Skeletal muscle tissue (tissue), 4 donors: Measurements from ENCODE around the gene CDC42EP3. TPM values are rescaled to one million over a fixed set of nuclear protein-coding genes. Genes with fewer than 3 reads are reported as not detected.
A peak's percentile ranks its signal among the peaks of the same experiment; 100 is the strongest.

Source experiments
- H3K27ac ChIP-seq: one replicate; pipeline ENCODE4 v1.7.0; 2013; ENCODE audit warnings: mild to moderate bottlenecking, low read depth, low read length, inconsistent platforms
- H3K27me3 ChIP-seq, 3 donors: one replicate each; pipeline ENCODE4 v1.7.0; 2013; ENCODE audit warnings: low read length in 3 of 3; ENCODE audit not compliant: control insufficient read depth in 3 of 3, insufficient read depth in 3 of 3
- H3K36me3 ChIP-seq, 3 donors: one replicate each; pipeline ENCODE4 v1.7.0; 2013; ENCODE audit warnings: low read length in 3 of 3; ENCODE audit not compliant: control insufficient read depth in 3 of 3, insufficient read depth in 3 of 3
- H3K4me1 ChIP-seq, 3 donors: one replicate each; pipeline ENCODE4 v1.7.0; 2013; ENCODE audit warnings: low read length in 3 of 3, mild to moderate bottlenecking in 3 of 3; ENCODE audit not compliant: control insufficient read depth in 3 of 3, insufficient read depth in 3 of 3
- H3K4me3 ChIP-seq, 3 donors: one replicate each; pipeline ENCODE4 v1.7.0; 2013; ENCODE audit warnings: low read length in 3 of 3
- H3K9ac ChIP-seq, 3 donors: one replicate each; pipeline ENCODE4 v1.7.0; 2013; ENCODE audit warnings: low read length in 3 of 3, mild to moderate bottlenecking in 3 of 3, moderate library complexity in 2 of 3, low read depth in 1 of 3
- H3K9me3 ChIP-seq, 3 donors: one replicate each; pipeline ENCODE4 v1.7.0; 2013; ENCODE audit warnings: low read length in 3 of 3; ENCODE audit not compliant: control insufficient read depth in 3 of 3
- total RNA-seq: library from RNA; depleted of rRNA; stranded (reverse); fragments of >200 nt; gene quantifications from one replicate; pipeline ENCODE4 v1.2.3, GENCODE V29; 2014
- donor health status: Osteomylitis.

The CDC42EP3 gene
- total RNA-seq, 1 donor from 2014 or later, result 3.7 TPM

DNA sequence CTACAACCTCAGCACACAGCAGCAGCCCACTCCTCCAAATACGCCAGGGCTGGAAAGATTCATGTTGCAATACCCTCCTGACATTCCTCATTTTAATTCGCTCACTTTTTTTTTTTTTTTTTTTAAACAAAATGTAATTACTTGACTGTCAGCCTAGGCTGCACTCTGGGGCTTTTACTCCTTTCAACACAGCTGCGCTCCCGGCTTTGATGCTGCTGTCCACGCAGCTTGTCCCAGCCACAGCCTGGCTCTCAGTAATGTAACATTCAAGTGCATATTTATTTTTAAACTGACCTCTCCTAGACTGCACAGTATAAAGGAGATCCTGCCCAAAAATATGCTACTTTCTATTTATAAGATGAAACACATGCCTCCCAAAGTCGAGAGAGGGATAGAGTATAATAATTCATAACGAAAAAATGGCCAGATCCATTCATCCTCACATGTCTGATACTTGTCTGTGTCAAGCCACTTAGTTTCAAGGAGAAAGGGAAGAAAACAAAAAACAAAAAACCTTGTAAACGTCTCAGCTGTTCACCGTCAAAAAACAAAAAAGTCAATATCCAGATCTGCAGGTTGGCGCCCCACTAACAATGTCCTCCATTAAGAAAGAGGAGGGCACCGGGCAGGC, 949 bp downstream of the CDC42EP3 start:
- peak overlapping the region; percentile 95 for H3K27ac ChIP-seq
- peak overlapping the region; percentile 82 to 94 (median 83) for H3K9ac ChIP-seq
- H3K36me3 ChIP-seq, result peaks cover 0 to 6% (median 2%) of the 10 kb centered on the region in 3 donors
- H3K9me3 ChIP-seq, result no peaks in the 10 kb centered on the region
- H3K27me3 ChIP-seq, result no peaks in the 10 kb centered on the region
- H3K4me1 ChIP-seq, result peaks cover 44 to 50% (median 45%) of the 10 kb centered on the region in 3 donors
- H3K4me3 ChIP-seq, result peak overlapping the region; percentile 92 to 93 (median 92)

DNA sequence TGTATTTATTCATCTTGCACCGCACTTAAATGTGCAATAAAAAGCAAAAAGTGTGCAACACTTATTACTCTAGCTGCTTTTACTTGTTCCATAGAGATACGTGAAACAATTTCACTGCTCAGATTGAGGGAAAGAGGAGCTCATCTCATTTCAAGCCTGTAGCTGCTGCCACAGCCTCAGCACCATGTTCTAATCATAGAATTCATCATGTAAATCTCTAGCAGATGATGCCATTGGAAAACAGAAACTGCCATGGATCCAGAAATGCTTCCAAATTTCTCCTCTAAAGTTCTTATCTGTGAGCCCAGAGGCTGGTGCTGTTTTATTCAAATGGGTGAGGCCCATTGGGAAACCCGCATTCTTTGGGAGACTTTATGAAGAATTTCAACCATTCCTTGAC, 2.0 kb downstream of the CDC42EP3 start:
- Histone ChIP-seq H3K4me1 (peaks cover 50 to 53% (median 52%) of the 10 kb centered on the region in 3 donors), H3K9ac (peak overlapping the region in 1 of 3 donors; percentile 82), H3K27ac (peak overlapping the region; percentile 95), H3K9me3 (no peaks in the 10 kb centered on the region), H3K36me3 (peaks cover 0 to 6% (median 2%) of the 10 kb centered on the region in 3 donors), H3K27me3 (no peaks in the 10 kb centered on the region), H3K4me3 (peak overlapping the region; percentile 92 to 93 (median 92))

DNA sequence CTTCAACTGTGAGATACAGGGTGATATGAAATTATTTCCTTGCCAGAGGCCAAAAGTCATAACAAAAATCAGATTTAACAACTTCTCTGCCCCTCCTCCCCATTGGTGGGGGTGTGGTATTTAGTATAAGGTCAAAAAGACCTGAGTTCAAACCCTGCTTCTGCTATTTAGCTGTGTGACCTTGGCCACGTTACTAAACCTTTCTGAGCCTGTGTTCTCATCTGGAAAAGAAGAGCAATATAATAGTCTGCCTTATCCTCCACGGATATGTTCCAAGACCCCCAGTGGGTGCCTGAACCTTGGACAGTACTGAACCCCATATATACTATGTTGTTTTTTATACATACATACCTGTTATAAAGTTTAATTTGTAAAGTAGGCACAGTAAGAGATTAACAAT, 3.7 kb downstream of the CDC42EP3 start:
- no peaks in the 10 kb centered on the region for H3K27me3 ChIP-seq
- no peak overlapping the region for H3K27ac ChIP-seq
- no peaks in the 10 kb centered on the region for H3K9me3 ChIP-seq
- peak overlapping the region in 1 of 3 donors; percentile 7 for H3K4me3 ChIP-seq
- H3K9ac ChIP-seq, result no peak overlapping the region
- H3K36me3 ChIP-seq, result peaks cover 0 to 6% (median 2%) of the 10 kb centered on the region in 3 donors
- peaks cover 54 to 64% (median 61%) of the 10 kb centered on the region in 3 donors for H3K4me1 ChIP-seq

DNA sequence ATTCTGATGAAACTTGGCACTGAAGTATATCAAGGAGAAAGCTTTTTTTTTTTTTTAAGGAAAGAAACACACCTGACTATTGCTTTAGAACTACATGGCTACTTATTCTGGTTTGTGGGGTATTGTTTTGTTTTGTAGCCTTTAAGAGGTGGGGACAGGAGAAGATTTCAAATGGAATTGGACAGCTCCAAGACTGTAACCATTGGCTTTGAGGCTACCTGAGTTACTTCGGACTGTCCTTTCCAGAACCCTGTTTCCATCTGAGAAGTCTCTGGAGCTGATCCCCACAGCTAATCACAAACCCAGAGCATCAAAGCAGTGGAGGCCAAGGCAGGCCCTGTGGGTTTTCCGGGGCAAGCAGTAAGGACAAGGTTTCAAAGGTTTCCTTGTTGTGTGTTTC, 4.7 kb downstream of the CDC42EP3 start:
- Histone ChIP-seq H3K4me1 (peaks cover 56 to 67% (median 67%) of the 10 kb centered on the region in 3 donors), H3K9me3 (no peaks in the 10 kb centered on the region), H3K27ac (peak overlapping the region; percentile 26), H3K27me3 (no peaks in the 10 kb centered on the region), H3K36me3 (peaks cover 0 to 6% (median 2%) of the 10 kb centered on the region in 3 donors), H3K4me3 (peak overlapping the region in 1 of 3 donors; percentile 19), H3K9ac (no peak overlapping the region)

DNA sequence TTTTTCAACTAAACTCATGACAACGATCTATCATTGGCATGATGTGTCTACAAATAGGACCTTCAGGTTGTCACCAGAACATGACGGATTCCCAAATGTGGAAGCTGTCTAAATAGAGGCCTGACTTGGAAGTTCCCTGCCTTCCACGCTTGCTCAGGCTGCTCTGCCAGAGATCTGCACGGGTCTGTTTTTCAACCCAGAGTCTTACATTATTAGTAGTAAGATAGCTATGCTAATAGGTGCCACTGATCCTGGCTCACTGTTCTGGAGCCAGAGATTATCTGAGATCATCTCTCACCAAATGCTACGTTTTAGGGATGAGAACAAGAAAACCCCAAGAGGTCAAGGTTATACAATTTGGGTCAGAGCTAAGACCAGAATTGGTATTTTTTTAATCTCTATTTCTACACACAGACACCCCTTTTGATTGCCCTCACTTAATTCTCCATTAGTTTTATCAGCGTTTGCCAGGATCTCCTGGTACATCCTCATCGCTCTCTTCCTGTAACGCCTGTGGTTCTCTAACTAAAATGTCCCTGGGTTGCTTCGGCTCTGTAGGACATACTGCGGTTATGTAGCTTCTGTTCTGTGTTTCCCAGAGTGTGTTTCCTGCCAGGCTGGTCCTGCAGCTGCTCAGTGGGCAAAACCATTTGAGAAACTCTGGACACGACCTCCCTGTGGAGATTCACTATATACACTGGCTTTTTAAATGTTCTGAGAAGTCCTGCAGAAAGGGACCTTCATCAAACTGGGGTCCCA, 5.7 kb downstream of the CDC42EP3 start:
- Histone ChIP-seq H3K9me3 (no peaks in the 10 kb centered on the region), H3K27ac (peak overlapping the region; percentile 14), H3K27me3 (no peaks in the 10 kb centered on the region), H3K4me1 (peaks cover 62 to 73% (median 68%) of the 10 kb centered on the region in 3 donors), H3K4me3 (peak overlapping the region in 1 of 3 donors; percentile 24), H3K36me3 (peaks cover 0 to 6% (median 2%) of the 10 kb centered on the region in 3 donors), H3K9ac (peak overlapping the region in 2 of 3 donors; percentile 7 to 39)

DNA sequence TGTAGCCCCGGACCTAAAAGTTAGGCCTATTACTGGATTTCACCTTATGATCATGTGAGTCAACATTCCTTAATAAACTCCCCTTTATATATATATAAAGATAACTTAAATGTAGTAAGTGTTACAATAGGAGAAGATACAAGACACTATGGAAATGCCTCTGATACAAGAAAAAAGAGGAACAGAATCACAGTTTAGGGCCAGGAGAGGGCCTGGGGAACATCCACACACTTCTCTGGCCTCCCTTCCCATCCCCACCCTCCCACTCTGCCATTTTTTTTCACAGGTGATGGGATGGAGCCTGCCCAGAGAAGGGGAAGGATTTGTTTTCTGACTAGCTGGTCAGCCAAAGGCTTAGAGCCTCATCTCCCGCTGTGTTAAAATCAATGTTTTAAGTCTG, 6.4 kb downstream of the CDC42EP3 start:
- no peak overlapping the region for H3K27ac ChIP-seq
- H3K36me3 ChIP-seq, result peaks cover 0 to 8% (median 2%) of the 10 kb centered on the region in 3 donors
- no peaks in the 10 kb centered on the region for H3K27me3 ChIP-seq
- H3K9ac ChIP-seq, result no peak overlapping the region
- no peak overlapping the region for H3K4me3 ChIP-seq
- H3K9me3 ChIP-seq, result no peaks in the 10 kb centered on the region
- H3K4me1 ChIP-seq, result peaks cover 63 to 74% (median 66%) of the 10 kb centered on the region in 3 donors

DNA sequence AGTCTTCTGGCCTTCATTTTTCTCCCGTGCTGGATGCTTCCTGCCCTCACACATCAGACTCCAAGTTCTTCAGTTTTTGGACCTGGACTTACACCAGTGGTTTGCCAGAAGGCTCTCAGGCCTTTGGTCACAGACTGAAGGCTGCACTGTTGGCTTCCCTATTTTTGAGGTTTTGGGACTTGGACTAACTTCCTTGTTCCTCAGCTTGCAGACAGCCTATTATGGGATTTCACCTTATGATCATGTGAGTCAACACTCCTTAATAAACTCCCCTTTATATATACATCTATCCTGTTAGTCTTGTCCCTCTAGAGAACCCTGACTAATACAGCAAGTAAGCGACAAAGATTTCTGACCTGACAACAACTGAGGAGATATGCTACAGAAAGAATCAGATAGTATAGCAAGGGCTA, 7.2 kb downstream of the CDC42EP3 start:
- no peaks in the 10 kb centered on the region for H3K9me3 ChIP-seq
- no peak overlapping the region for H3K9ac ChIP-seq
- H3K4me3 ChIP-seq, result no peak overlapping the region
- H3K4me1 ChIP-seq, result peaks cover 57 to 72% (median 67%) of the 10 kb centered on the region in 3 donors
- H3K27me3 ChIP-seq, result no peaks in the 10 kb centered on the region
- peaks cover 0 to 8% (median 2%) of the 10 kb centered on the region in 3 donors for H3K36me3 ChIP-seq
- H3K27ac ChIP-seq, result peak overlapping the region; percentile 19

DNA sequence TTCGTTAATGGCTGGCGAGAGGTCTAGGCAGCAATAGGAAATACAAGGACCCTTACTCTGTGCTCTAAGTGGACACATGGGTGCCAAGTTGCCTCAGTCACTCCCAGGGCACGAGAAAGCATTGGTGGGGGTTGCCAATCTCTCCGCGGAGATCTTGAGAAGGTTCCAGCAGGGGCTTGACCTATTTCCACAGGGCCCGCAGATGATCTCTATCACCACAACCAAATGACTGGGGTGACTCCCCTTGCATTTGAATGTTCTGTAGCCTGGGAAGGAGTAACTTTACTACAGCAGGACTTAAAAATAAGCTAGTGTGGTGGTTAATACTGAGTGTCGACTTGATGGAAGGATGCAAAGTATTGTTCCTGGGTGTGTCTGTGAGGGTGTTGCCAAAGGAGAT, 8.1 kb downstream of the CDC42EP3 start:
- no peaks in the 10 kb centered on the region for H3K9me3 ChIP-seq
- H3K9ac ChIP-seq, result no peak overlapping the region
- no peak overlapping the region for H3K4me3 ChIP-seq
- no peaks in the 10 kb centered on the region for H3K27me3 ChIP-seq
- H3K36me3 ChIP-seq, result peaks cover 0 to 8% (median 2%) of the 10 kb centered on the region in 3 donors
- no peak overlapping the region for H3K27ac ChIP-seq
- peaks cover 56 to 70% (median 65%) of the 10 kb centered on the region in 3 donors for H3K4me1 ChIP-seq

DNA sequence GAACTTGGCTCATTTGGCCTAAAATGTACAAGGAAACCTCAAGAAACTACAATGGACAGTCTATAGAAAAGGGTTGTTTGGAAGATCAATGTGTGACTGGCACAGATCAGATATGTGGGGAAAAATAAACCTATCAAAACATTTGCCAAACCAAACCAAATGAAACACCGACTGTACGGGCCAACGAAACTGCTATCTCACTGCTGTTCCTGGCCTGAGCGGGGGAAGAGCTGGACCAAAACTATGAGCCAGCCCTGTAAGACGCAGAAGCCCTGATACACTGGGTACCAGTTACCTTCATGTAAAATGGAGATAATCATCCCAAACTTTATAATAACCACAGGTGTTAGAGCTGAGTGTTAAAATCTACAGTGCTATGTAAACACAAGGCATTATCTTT, 11.7 kb downstream of the CDC42EP3 start:
- H3K36me3 ChIP-seq, result peaks cover 0 to 2% (median 0%) of the 10 kb centered on the region in 3 donors
- no peak overlapping the region for H3K9ac ChIP-seq
- H3K27ac ChIP-seq, result peak overlapping the region; percentile 70
- H3K4me1 ChIP-seq, result peaks cover 51 to 67% (median 57%) of the 10 kb centered on the region in 3 donors
- no peaks in the 10 kb centered on the region for H3K27me3 ChIP-seq
- H3K9me3 ChIP-seq, result no peaks in the 10 kb centered on the region
- no peak overlapping the region for H3K4me3 ChIP-seq

DNA sequence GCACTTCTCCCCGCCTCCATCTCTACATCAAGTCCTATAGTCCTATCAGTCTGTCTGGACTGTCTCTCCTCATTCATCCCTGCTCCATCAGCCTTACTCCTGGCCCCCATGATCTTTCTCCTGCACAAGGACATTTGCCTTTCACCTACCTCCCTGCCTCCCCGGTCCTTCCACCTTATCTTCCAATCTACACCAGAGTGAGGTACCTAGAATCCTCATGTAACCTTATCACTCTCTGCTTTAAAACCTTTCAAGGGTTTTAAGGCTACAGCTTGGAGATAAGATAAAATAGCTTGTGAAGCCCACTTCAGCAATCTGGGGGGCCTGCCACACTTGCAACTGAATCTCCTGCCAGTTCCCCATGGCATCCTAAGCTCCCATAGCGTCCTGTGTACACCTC, 12.8 kb downstream of the CDC42EP3 start:
- peaks cover 57 to 67% (median 64%) of the 10 kb centered on the region in 3 donors for H3K4me1 ChIP-seq
- peak overlapping the region; percentile 70 for H3K27ac ChIP-seq

More for the DNA sequence above, 12.8 kb downstream of the CDC42EP3 start:
- Histone ChIP-seq H3K36me3 (peaks cover 0 to 2% (median 0%) of the 10 kb centered on the region in 3 donors), H3K4me3 (no peak overlapping the region), H3K9ac (no peak overlapping the region), H3K27me3 (no peaks in the 10 kb centered on the region), H3K9me3 (no peaks in the 10 kb centered on the region)
